Measurements from ENCODE around the gene MAP3K2.
A peak's percentile ranks its signal among the peaks of the same experiment; 100 is the strongest.

GRCh38 chr2:127401757-127402695, 14.3 kb upstream of the MAP3K2 start:
- TF ChIP-seq USF2 (IDR thresholded peaks at IDR 0.05; ENCODE audit: low read depth, low read length) = no peak
- TF ChIP-seq RFX5 (IDR thresholded peaks at IDR 0.05; ENCODE audit: low read depth, low read length) = no peak
- no peak for TF ChIP-seq CEBPB (IDR thresholded peaks at IDR 0.05; ENCODE audit: low read depth, low read length)
- no peak for TF ChIP-seq RAD21 (IDR thresholded peaks at IDR 0.05; ENCODE audit: low read length)
- no peak for TF ChIP-seq CTCF (conservative IDR thresholded peaks at IDR 0.05; ENCODE audit: low read depth, low read length)
- TF ChIP-seq MAZ (IDR thresholded peaks at IDR 0.05; ENCODE audit: borderline replicate concordance, low read depth, low read length) = no peak
- TF ChIP-seq POLR2A (IDR thresholded peaks at IDR 0.05; ENCODE audit: low read depth, low read length) = no peak
- TF ChIP-seq, protein P1, sequence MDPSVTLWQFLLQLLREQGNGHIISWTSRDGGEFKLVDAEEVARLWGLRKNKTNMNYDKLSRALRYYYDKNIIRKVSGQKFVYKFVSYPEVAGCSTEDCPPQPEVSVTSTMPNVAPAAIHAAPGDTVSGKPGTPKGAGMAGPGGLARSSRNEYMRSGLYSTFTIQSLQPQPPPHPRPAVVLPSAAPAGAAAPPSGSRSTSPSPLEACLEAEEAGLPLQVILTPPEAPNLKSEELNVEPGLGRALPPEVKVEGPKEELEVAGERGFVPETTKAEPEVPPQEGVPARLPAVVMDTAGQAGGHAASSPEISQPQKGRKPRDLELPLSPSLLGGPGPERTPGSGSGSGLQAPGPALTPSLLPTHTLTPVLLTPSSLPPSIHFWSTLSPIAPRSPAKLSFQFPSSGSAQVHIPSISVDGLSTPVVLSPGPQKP (IDR thresholded peaks at IDR 0.05; ENCODE audit: borderline replicate concordance, low read depth, low read length) = no peak
- TF ChIP-seq MXI1 (IDR thresholded peaks at IDR 0.05; ENCODE audit: borderline replicate concordance, low read depth, low read length) = no peak
- TF ChIP-seq NFE2L2 (IDR thresholded peaks at IDR 0.05; ENCODE audit: low read depth, low read length) = no peak
- no peak for TF ChIP-seq BHLHE40 (IDR thresholded peaks at IDR 0.05; ENCODE audit: low read depth, low read length)
- TF ChIP-seq FOS (IDR thresholded peaks at IDR 0.05; ENCODE audit: low read depth, low read length) = no peak
- TF ChIP-seq SMC3 (IDR thresholded peaks at IDR 0.05; ENCODE audit: low read depth, low read length) = no peak
- peak; percentile 19; the same call in 1 of the 2 replicates for TF ChIP-seq MAFK (IDR thresholded peaks at IDR 0.05; ENCODE audit: low read depth, low read length)
